HG03103 (cell line): ENCODE data around the gene STOM.
A peak's percentile ranks its signal among the peaks of the same experiment; 100 is the strongest.

ENCODE experiments used
- ATAC-seq: cut with Tn5 transposase; IDR thresholded peaks from one replicate; pipeline ENCODE4 v1.9.1; 2021; ENCODE audit warnings: low read depth; ENCODE audit not compliant: unreplicated experiment

STOM gene

DNA sequence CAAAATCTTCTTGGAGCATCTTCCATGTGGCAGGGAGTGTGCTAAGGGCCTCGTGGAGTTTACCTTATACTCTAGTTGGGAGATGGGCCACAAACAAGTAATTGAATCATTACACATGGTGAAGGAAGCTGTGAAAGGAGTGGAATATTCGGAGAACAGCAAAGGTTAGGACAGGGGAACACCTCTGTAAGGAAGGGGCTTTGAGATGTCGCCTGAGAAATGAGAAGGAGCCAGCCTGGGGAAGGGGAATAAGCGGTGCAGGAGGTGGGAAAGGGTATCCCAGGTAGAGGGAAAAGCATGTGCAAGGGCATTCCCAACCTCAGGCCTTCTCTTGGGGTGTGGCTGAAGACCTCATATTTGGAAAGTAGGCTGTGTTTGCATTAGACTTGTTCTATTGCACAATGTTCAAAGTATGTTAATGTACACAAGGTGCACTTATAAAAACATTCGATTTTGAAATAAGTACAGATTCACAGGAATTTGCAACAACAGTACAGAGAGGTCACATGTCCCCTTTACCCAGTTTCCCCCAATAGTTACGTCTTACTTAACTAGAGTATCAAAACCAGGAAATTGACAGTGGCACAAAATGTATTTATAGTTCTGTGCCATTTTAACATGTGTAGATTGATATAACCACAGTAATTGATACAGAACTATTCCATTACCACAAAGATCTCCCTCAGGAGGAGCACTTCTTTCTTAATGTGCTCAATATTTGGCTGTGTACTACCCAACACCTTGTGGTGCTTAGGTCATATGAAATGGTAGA is 2.4 kb upstream of the STOM start:
- no peak for ATAC-seq

DNA sequence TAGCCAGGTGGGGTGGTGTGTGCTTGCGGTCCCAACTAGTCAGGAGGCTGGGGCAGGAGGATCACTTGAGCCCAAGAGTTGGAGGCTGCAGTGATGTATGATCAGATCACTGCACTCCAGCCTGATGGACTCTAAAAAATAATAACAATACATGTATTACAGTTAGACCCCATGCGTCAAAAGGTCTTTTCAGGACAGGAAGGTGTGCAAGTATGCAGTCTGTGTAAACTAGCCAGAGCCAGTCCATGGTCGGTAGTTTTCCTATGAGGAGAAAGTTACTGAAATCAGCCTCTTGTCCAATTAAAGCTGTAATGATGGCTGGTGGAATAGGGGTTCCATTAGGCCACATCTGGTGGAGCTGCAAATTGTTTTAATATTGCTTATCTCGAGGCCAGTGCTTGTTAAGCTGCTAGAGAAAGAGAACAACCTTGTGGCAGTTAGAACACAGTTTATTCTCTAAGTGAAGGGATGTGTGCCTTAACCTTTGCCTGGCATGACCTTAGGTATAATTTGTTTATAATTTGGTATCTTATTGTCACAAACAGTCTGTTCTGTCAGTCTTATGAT is 1.5 kb upstream of the STOM start:
- no peak for ATAC-seq

DNA sequence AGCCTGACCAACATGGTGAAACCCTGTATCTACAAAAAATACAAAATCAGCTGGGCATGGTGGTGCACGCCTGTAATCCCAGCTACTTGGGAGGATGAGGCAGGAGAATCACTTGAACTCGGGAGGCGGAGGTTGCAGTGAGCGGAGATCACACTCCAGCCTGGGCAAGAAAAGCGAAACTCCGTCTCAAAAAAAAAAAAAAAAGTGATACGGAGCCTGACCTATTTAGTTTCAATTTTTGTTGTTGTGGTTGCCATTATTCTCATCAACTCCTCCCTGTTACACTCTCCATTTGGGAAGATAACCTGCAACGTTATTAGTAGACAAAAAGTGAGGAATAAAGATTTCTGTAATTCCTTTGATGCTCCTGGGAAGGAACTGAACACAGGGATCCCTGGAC is 1.3 kb downstream of the STOM start:
- ATAC-seq, result no peak

DNA sequence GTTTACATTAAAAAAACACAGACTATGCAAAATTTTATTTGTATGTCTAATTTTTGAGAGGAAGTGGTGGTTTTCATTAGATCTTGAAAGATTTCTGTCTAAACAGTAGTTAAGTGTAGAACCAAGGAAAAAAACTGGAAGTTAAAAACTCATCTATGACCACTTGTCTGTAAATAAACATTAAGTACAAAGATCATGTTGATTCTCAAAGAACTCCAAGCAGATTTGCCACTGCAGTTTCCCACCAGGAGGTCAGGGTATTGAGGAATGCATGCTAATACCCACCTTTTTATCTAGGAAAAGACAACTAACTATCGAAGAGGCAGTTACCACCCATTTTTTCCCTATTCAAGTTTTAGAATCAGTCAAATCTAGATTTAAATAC is 1.9 kb downstream of the STOM start:
- no peak for ATAC-seq

DNA sequence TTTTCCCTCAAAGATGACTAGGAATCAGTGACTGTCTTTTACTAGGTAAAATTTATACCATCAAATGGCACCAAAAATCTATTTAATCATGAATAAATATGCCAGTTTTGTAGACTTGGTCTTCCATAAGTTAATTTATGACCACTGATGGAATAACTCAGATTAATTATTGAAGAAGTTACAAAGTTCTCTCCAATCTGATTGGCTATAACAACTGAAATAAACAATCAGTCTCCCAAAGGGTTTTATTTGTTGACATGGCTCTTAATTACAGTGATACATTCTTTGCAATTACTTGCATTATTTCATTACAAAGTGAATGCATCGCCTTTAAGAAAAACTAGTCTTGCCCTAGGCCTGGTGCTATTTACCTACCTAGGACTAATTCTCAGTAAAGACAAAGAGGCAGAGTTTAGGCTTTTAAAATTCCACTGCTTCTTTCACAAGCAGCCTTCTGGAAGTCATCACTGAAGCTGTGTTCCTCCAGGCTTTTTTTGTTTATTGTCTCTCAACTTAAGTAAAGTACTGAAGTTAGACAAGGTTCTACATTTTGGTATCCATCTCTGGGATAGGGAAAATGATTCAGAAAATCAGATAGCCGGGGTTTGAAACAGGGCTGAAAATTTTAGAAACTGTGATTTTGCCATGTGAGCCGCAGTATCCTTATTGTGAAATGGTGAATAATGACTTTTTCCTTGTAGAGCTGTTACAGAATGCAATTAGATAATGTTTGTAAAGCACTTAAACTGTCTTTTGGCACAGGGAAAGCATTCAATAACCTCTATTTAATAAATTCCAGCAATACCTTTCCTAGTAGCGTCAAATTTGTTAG is 2.5 kb downstream of the STOM start:
- ATAC-seq, result no peak

GRCh38 chr9:121366611-121367192 is 3.3 kb downstream of the STOM start:
- ATAC-seq, result no peak

GRCh38 chr9:121365564-121365963 is 4.5 kb downstream of the STOM start:
- ATAC-seq, result no peak

GRCh38 chr9:121364886-121365285 is 5.2 kb downstream of the STOM start:
- ATAC-seq, result no peak

GRCh38 chr9:121364077-121364476 is 6.0 kb downstream of the STOM start:
- ATAC-seq, result no peak

GRCh38 chr9:121363622-121363961 is 6.5 kb downstream of the STOM start:
- ATAC-seq, result no peak

GRCh38 chr9:121362813-121363621 is 7.0 kb downstream of the STOM start:
- no peak for ATAC-seq

DNA sequence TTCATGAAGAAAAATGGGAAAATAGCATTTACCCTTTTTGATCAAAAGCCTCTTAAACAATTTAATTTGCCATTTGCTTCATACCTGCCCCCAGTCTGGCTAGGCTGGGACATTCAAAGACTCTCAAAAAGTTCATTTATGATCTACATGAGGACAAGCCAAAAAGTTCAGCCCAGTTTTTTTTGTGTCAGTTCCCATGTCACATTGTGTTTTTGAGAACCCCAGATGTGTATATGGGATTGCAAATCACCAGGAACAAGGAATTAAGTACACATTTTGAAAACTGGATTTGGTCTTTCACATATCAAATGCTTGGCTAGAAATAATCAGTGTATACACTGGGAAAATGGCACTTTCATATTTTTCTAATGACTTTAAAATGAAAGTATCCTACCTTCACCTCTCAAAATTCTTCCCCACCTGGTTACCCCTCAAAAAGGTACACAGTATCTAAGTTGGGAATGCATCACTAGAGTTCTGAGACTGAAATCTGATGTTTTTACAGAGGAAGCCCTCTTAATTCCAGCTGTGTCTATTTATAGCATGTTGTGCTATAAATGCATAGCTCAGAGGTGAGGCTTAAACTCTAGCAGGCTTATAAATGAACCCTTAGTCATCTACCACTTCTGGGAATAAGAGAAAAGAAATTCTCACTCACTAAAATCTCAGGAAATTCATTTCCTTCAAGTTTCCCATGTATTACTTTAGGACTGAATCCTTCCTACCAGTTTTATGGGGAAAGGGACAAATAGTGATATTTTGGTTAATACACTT is 9.3 kb downstream of the STOM start:
- ATAC-seq, result no peak

- no peak for ATAC-seq
Observed at GRCh38 chr9:121359351-121360294, 10.4 kb downstream of the STOM start.

DNA sequence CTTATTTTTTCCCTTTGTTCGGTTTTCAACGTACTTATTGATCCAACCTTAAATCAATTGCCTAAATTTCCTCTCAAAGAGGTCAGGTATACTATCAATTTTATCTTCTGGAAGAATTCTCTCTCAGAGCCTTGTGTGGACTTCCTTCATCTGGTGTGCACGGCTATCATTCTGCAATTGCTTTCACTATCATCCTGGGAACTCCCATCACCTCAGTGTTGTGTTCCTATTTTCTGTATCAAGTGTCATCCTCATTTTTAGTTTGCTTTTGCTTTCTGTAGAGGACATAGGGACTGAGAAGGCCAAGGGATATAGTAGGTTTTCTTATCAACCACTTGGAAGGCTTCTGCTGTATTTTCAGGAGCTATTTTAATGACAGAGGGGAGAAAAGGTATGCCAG is 11.3 kb downstream of the STOM start:
- ATAC-seq, result no peak

DNA sequence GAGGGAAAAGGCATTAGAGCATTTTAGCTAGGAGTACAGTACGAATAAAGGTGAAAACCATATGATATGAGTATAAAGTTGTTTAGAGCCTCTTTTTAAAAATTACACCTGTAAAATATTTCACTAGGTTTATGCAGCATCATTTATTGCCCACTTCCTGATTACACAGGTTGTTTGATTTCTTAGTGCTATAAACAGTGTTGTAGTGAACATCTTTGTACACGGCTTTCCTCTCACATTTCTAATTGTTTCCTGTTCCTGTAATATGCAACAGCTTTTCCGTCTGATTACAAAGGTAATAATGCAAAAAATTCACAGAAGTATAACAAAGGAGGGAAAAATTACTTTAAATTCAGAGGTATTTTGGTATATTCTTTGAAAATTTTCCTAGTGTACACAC is 13.0 kb downstream of the STOM start:
- no peak for ATAC-seq

- no peak for ATAC-seq
Observed at GRCh38 chr9:121354762-121355161, 15.3 kb downstream of the STOM start.

DNA sequence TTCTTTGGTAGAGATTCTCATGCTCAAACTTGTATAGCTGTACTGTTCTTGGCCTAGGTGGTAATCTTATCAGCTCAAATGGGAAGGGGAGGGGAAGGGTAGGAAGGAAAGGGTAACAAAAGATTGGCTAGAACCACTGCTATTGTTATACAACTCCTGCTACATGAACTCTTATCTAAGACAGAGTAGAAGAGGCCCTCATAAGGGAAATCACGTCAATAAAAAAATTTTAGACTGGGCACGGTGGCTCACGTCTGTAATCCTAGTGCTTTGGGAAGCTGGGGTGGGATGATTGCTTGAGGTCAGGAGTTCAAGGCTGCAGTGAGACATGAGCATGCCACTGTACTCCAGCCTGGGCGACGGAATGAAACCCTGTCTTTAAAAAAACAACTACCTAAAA is 15.9 kb downstream of the STOM start:
- ATAC-seq, result no peak

DNA sequence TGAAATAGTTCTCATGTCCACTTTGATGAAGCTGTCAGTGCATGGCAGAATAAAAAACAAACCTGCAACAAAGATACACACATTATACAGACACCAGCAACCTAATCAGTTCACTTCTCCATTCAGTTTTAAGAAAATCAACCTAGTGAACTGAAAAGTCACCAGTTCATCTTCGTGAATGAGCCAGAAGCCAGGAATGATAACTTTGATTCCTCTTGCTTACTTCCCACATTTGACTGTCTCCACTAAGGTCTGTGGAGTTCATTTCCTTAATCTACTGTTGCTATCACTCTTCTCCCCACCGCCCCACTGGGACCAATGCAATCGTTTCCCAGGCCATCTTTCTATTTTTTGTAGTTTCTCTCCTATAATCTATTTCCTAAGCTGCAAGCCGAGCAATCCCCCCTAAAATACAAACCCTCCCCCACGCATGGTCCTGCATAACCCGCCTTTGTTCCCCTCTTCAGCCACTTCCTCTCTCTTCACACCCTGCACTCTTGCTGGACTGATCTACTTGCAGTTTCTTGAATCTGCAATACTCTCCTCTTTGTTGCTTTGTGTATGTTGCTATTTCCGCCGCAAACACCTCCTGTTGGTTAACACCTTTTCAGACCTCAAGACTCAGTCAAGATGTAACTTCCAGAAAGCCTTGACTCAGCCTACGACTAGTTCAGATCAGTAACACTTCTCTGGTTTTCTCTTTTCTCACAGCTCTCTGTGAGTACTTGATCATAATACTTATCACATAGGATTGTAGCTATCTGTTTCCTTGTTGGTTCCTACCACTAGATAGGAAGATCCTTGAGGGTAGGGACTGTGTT is 16.6 kb downstream of the STOM start:
- peak; percentile 87 for ATAC-seq
